Body of pancreas (tissue), 4 donors: ENCODE results near the gene PDIK1L. TPM values are rescaled to one million over a fixed set of nuclear protein-coding genes. Genes with fewer than 3 reads are reported as not detected.

Experiments used
- ATAC-seq: fragments of 150-250 bp; one replicate; pipeline ENCODE4 v1.9.1; 2016
- DNase-seq, 4 donors: peaks; one replicate each; pipeline ENCODE4 v3.0.0-alpha.2; 2019
- H3K27ac ChIP-seq, 4 donors: fragments of 200-600 bp; sonication (generic); 1 replicate in 3 of 4; 2 replicates in 1 of 4; pipeline versions ENCODE4 v1.5.1 to v1.6.1; 2016 to 2019; ENCODE audit warnings: mild to moderate bottlenecking in 1 of 4, mixed read lengths in 1 of 4, moderate library complexity in 1 of 4
- H3K27me3 ChIP-seq, 2 donors: fragments of 200-600 bp; sonication (generic); one replicate each; pipeline ENCODE4 v1.6.0; 2016; ENCODE audit warnings: mild to moderate bottlenecking in 1 of 2
- H3K36me3 ChIP-seq, 2 donors: fragments of 200-600 bp; sonication (generic); replicated peaks in 1 of 2; 2 replicates each; pipeline ENCODE4 v1.5.1; 2016; ENCODE audit warnings: low read depth in 2 of 2; ENCODE audit not compliant: insufficient read depth in 1 of 2
- H3K4me1 ChIP-seq: fragments of 200-600 bp; sonication (generic); one replicate; pipeline ENCODE4 v1.6.0; 2016
- H3K4me3 ChIP-seq, 2 donors: fragments of 200-600 bp; sonication (generic); 1 replicate in 1 of 2; 2 replicates in 1 of 2; pipeline ENCODE4 v1.5.1; 2016 to 2019
- H3K9me3 ChIP-seq, 3 donors: fragments of 200-600 bp; sonication (generic); 1 replicate in 2 of 3; 2 replicates in 1 of 3; pipeline ENCODE4 v1.5.1; 2016
- POLR2A ChIP-seq, 3 donors: fragments of 450-650 bp; IDR thresholded peaks; one replicate each; pipeline ENCODE4 v1.6.1; 2016; ENCODE audit warnings: antibody characterized with exemption in 3 of 3, mild to moderate bottlenecking in 2 of 3
- WGBS, 2 donors: methylation state at CpG; one replicate each; pipeline ENCODE4 v1.1.5; 2017; 5-methylcytosine and 5-hydroxymethylcytosine counted together
- intact Hi-C: fragments of 100-400 bp; cut with DNase I; formaldehyde crosslinking; loops from one replicate; pipeline ENCODE4 v1.15.1; 2023
- total RNA-seq, 2 donors: library from RNA; depleted of rRNA; stranded (reverse); fragments of >200 nt; gene quantifications; one replicate each; pipeline ENCODE4 v1.1.0, GENCODE V29; 2016
- TF ChIP-seq, protein P1 (sequence below), 7 experiments: fragments of 450-650 bp in 4 of 7; fragments of 200-600 bp in 3 of 7; sonication (generic) in 3 of 7; IDR thresholded peaks; one replicate each; pipeline ENCODE4 v1.5.1; 2016 to 2019; ENCODE audit warnings: antibody characterized with exemption in 7 of 7

PDIK1L gene
- total RNA-seq, 2 donors from 2014 or later: 5.6 to 7.8 TPM

GRCh38 chr1:26119892-26120608 lies 8.4 kb downstream of the PDIK1L start:
- intact Hi-C loops: no loop called here
- Histone ChIP-seq H3K4me1 (peaks cover 92% of the 10 kb centered on the region), H3K4me3 (no peak overlapping the region), H3K9me3 (no peaks in the 10 kb centered on the region), H3K27me3 (no peaks in the 10 kb centered on the region), H3K36me3 (no peaks in the 10 kb centered on the region), H3K27ac (peak overlapping the region in 2 of 4 donors; percentile 19 to 34)
- 69 to 81% methylated on average over 8 to 9 of the region's 9 CpGs for WGBS, 2 donors
- no peak for DNase-seq
- no peak for TF ChIP-seq POLR2A (IDR thresholded peaks at IDR 0.05)
- TF ChIP-seq, protein P1, sequence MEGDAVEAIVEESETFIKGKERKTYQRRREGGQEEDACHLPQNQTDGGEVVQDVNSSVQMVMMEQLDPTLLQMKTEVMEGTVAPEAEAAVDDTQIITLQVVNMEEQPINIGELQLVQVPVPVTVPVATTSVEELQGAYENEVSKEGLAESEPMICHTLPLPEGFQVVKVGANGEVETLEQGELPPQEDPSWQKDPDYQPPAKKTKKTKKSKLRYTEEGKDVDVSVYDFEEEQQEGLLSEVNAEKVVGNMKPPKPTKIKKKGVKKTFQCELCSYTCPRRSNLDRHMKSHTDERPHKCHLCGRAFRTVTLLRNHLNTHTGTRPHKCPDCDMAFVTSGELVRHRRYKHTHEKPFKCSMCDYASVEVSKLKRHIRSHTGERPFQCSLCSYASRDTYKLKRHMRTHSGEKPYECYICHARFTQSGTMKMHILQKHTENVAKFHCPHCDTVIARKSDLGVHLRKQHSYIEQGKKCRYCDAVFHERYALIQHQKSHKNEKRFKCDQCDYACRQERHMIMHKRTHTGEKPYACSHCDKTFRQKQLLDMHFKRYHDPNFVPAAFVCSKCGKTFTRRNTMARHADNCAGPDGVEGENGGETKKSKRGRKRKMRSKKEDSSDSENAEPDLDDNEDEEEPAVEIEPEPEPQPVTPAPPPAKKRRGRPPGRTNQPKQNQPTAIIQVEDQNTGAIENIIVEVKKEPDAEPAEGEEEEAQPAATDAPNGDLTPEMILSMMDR (IDR thresholded peaks at IDR 0.05): no peak
- ATAC-seq: no peak

DNA sequence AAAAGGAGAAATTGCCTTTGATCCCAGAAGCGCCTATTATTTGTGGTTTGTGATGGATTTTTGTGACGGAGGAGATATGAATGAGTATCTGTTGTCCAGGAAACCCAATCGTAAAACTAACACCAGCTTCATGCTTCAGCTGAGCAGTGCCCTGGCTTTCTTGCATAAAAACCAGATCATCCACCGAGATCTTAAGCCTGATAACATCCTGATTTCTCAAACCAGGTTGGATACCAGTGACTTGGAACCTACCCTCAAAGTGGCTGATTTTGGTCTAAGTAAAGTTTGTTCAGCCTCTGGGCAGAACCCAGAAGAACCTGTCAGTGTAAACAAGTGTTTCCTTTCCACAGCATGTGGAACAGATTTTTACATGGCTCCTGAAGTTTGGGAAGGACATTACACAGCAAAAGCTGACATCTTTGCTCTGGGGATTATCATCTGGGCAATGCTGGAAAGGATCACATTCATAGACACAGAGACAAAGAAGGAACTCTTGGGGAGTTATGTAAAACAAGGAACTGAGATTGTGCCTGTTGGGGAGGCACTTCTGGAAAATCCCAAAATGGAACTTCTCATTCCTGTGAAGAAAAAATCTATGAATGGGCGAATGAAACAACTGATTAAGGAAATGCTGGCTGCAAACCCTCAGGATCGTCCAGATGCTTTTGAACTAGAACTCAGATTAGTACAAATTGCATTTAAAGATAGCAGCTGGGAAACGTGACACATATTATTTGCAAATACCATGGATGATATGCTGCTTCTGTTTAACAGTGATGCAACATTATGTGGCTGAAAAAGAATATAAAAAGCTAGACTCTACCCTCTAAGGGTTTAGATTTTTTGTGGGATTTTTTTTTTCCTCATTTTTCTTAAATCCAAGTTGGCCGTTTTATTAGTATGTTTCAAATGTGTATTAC lies 10.5 kb downstream of the PDIK1L start:
- 22 to 28% methylated on average over 8 of the region's 8 CpGs for WGBS, 2 donors

DNA sequence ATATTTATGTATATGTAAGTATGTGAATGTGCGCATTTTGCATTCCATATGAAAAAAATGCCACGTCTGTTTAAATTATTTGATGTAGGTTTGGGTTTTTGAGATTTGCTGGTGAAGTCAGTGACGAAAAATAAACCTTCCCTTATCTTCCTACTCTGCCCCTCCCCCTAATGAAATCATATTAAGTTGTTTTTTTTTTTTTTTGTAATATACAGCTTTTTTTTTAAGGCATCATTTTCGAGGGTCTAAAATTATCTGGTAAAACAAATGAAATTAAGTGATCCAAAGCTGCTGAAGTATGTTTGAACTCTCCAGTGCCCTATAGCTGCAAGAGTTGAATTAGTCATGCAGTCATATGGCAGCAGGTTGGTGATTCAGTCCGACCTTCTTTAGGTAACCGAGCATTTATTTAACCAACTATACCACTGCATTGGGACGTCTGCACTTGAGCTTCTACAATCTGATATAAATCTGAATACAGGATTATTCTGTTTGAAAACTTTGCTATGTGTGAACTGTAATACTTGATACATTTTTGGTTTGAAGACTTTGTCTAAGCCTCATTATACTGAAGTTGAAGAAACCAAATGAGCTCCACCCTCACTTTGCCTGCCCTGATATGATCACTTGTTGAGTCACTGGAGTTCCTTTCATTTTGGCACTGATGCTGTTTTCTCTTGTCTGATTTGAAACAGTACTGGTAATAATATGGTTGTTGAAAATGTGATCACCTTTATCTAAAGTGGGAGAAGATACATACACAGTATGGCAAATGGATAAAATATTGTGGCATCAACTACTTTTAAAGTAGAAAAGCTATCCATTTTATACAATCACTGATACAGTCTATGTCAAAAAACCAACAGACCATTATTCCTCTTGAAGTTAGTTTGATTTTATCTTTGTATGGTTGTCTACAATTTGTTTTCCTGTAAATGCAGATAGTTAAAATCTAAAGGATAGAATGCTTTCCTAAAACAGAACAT lies 11.7 kb downstream of the PDIK1L start:
- Histone ChIP-seq H3K36me3 (no peaks in the 10 kb centered on the region), H3K27me3 (no peaks in the 10 kb centered on the region), H3K4me1 (peaks cover 92% of the 10 kb centered on the region), H3K27ac (peak overlapping the region in 2 of 4 donors; percentile 34 to 90), H3K4me3 (no peak overlapping the region), H3K9me3 (no peaks in the 10 kb centered on the region)
- ATAC-seq: no peak
- WGBS, 2 donors: 60 to 68% methylated on average over 7 of the region's 7 CpGs
- intact Hi-C loops: no loop called here
- no peak for TF ChIP-seq POLR2A (IDR thresholded peaks at IDR 0.05)
- TF ChIP-seq, protein P1 (IDR thresholded peaks at IDR 0.05): no peak
- DNase-seq: no peak

More for the DNA sequence above, 10.5 kb downstream of the PDIK1L start:
- Histone ChIP-seq H3K36me3 (no peaks in the 10 kb centered on the region), H3K4me1 (peaks cover 92% of the 10 kb centered on the region), H3K4me3 (no peak overlapping the region), H3K27ac (peak overlapping the region in 3 of 4 donors; percentile 48 to 90 (median 69)), H3K9me3 (no peaks in the 10 kb centered on the region), H3K27me3 (no peaks in the 10 kb centered on the region)
- ATAC-seq (no peak), DNase-seq (no peak)
- intact Hi-C loops: no loop called here
- TF ChIP-seq, protein P1 (IDR thresholded peaks at IDR 0.05): no peak
- no peak for TF ChIP-seq POLR2A (IDR thresholded peaks at IDR 0.05)

DNA sequence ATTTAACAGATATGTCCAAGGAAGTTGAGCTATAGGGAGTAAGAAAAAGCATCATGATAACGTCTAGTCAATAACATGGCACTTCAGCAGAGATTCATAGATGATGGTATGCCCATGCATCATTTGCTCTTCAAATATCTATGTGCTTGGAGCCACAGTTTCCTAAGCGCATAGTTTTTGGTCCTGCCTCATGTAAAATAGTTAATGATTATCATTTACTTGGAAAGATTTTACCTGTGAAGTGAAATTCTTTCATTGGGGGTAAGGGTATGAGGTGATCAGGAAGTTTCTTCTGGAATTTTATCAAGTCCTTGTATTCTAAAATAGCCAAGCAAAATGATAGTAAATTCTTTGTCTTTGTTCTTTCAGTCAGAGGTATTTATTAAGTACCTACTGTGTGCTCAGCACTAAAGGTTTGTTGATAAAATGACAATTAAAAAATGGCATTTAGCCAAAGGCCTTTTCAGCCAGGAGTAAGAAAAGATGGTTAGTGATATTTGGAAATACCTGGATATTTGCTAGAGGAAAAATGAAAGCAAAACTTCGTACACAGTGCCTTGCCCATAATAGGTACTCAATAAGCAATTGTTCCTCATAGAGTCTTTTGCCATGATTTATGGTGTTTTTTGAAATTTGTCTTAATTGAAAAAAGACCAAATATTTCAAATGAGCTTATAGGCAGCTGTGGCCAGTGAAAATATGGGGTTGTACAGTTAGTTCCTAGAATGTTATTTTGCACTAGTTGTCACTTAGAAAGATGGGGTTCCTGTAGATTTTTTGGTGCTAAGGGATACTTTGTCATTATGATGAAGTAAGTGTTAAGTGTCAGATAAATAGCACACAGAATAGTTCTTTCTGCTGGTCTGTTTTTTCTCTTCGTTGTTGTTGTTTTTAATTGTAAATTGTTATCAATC lies 13.1 kb downstream of the PDIK1L start:
- no peaks in the 10 kb centered on the region for H3K9me3 ChIP-seq
- no peak for TF ChIP-seq POLR2A (IDR thresholded peaks at IDR 0.05)
- TF ChIP-seq, protein P1 (IDR thresholded peaks at IDR 0.05): no peak
- H3K27me3 ChIP-seq: no peaks in the 10 kb centered on the region
- H3K27ac ChIP-seq: peak overlapping the region in 3 of 4 donors; percentile 5 to 90 (median 56)
- no peak overlapping the region for H3K4me3 ChIP-seq
- DNase-seq: no peak
- peak; percentile 59 for ATAC-seq
- peaks cover 85% of the 10 kb centered on the region for H3K4me1 ChIP-seq
- intact Hi-C loops: no loop called here
- WGBS, 2 donors: 33 to 35% methylated on average over 4 of the region's 4 CpGs
- H3K36me3 ChIP-seq: no peaks in the 10 kb centered on the region
